Common myeloid progenitor, CD34-positive (primary cell): ENCODE results near the gene C17orf75.

Experiments used
- CTCF ChIA-PET: fragments of 350-600 bp; sonication (Branson Sonifier 250); formaldehyde crosslinking; loops from one replicate; lab custom pipeline; 2021; ENCODE audit warnings: antibody characterized with exemption; lab: Charles Lee
- POLR2A ChIA-PET: fragments of 350-600 bp; sonication (Branson Sonifier 250); formaldehyde crosslinking; loops from one replicate; lab custom pipeline; 2021; ENCODE audit warnings: antibody characterized with exemption; lab: Charles Lee
- DNase-seq, 3 donors: peaks; one replicate each; pipeline versions ENCODE4 v3.0.0 to v3.0.0-alpha.2; 2013
- H3K27ac ChIP-seq, 2 experiments: 1 replicate in 1 of 2; 2 replicates in 1 of 2; pipeline ENCODE4 v1.7.0; 2013; ENCODE audit warnings: inconsistent platforms in 2 of 2, low read length in 2 of 2, mild to moderate bottlenecking in 2 of 2, low read depth in 1 of 2, moderate library complexity in 1 of 2; ENCODE audit not compliant: severe bottlenecking in 2 of 2, insufficient read depth in 1 of 2, poor library complexity in 1 of 2
- H3K27me3 ChIP-seq, 5 experiments: replicated peaks in 2 of 5; 1 replicate in 3 of 5; 2 replicates in 2 of 5; pipeline versions ENCODE4 v1.6.1 to v1.7.0; 2013; ENCODE audit warnings: low read length in 4 of 5, mild to moderate bottlenecking in 2 of 5, moderate library complexity in 2 of 5, inconsistent platforms in 1 of 5; ENCODE audit not compliant: insufficient read depth in 5 of 5, control insufficient read depth in 4 of 5
- H3K36me3 ChIP-seq, 4 experiments: 1 replicate in 2 of 4; 2 replicates in 2 of 4; pipeline versions ENCODE4 v1.6.1 to v1.7.0; 2013; ENCODE audit warnings: low read length in 3 of 4, control low read depth in 1 of 4, mild to moderate bottlenecking in 1 of 4; ENCODE audit not compliant: control insufficient read depth in 4 of 4, insufficient read depth in 4 of 4
- H3K4me1 ChIP-seq, 4 experiments: 1 replicate in 3 of 4; 2 replicates in 1 of 4; pipeline versions ENCODE4 v1.6.1 to v1.7.1; 2013; ENCODE audit warnings: low read length in 3 of 4, mild to moderate bottlenecking in 3 of 4, control low read depth in 1 of 4, inconsistent platforms in 1 of 4, moderate library complexity in 1 of 4; ENCODE audit not compliant: control insufficient read depth in 4 of 4, insufficient read depth in 4 of 4; ENCODE audit errors: control extremely low read depth in 1 of 4
- H3K4me3 ChIP-seq, 7 experiments: 1 replicate in 4 of 7; 2 replicates in 3 of 7; pipeline versions ENCODE4 v1.5.1 to v1.7.0; 2013; ENCODE audit warnings: mild to moderate bottlenecking in 7 of 7, low read length in 6 of 7, moderate library complexity in 6 of 7, inconsistent platforms in 2 of 7, low read depth in 2 of 7, control low read depth in 1 of 7; ENCODE audit not compliant: insufficient read depth in 4 of 7, control insufficient read depth in 1 of 7; ENCODE audit errors: extremely low read depth in 1 of 7
- H3K9me3 ChIP-seq, 5 experiments: 1 replicate in 4 of 5; 2 replicates in 1 of 5; pipeline versions ENCODE4 v1.6.1 to v1.7.1; 2013; ENCODE audit warnings: low read length in 4 of 5, mild to moderate bottlenecking in 2 of 5, inconsistent platforms in 1 of 5, low read depth in 1 of 5, moderate library complexity in 1 of 5; ENCODE audit not compliant: control insufficient read depth in 4 of 5, insufficient read depth in 2 of 5; ENCODE audit errors: control extremely low read depth in 1 of 5
- WGBS: methylation state at CpG from one replicate; pipeline ENCODE4 v1.1.5; 2013; ENCODE audit not compliant: insufficient coverage; 5-methylcytosine and 5-hydroxymethylcytosine counted together

The C17orf75 gene

GRCh38 chr17:32283745-32284201 lies 58.2 kb downstream of the C17orf75 start:
- no peaks in the 10 kb centered on the region for H3K36me3 ChIP-seq
- peaks cover 0 to 8% (median 0%) of the 10 kb centered on the region in 5 experiments for H3K27me3 ChIP-seq
- no peaks in the 10 kb centered on the region for H3K9me3 ChIP-seq
- POLR2A ChIA-PET = no interaction called here
- no peak overlapping the region for H3K27ac ChIP-seq
- no peak for DNase-seq
- WGBS = 86% methylated on average over 11 of the region's 20 CpGs
- peaks cover 6 to 54% (median 49%) of the 10 kb centered on the region in 4 experiments for H3K4me1 ChIP-seq
- H3K4me3 ChIP-seq = no peak overlapping the region
- CTCF ChIA-PET = no interaction called here

GRCh38 chr17:32281011-32281451 lies 60.9 kb downstream of the C17orf75 start:
- peaks cover 0 to 32% (median 25%) of the 10 kb centered on the region in 4 experiments for H3K4me1 ChIP-seq
- CTCF ChIA-PET = no interaction called here
- H3K36me3 ChIP-seq = no peaks in the 10 kb centered on the region
- 100% methylated on average over 2 of the region's 9 CpGs for WGBS
- no peaks in the 10 kb centered on the region for H3K9me3 ChIP-seq
- H3K27ac ChIP-seq = no peak overlapping the region
- POLR2A ChIA-PET = no interaction called here
- DNase-seq = no peak
- H3K4me3 ChIP-seq = no peak overlapping the region
- H3K27me3 ChIP-seq = peaks cover 0 to 11% (median 0%) of the 10 kb centered on the region in 5 experiments

- CTCF ChIA-PET = interaction anchor here (1.2 kb wide), 1 partner anchor 40 kb away, joined by 3 read pairs; no protein-coding TSS in a partner anchor
- H3K4me3 ChIP-seq = no peak overlapping the region
- no peaks in the 10 kb centered on the region for H3K9me3 ChIP-seq
- 96% methylated on average over 14 of the region's 21 CpGs for WGBS
- peaks cover 0 to 8% (median 0%) of the 10 kb centered on the region in 5 experiments for H3K27me3 ChIP-seq
- no peak for DNase-seq
- no peaks in the 10 kb centered on the region for H3K36me3 ChIP-seq
- POLR2A ChIA-PET = no interaction called here
- H3K4me1 ChIP-seq = peaks cover 0 to 32% (median 22%) of the 10 kb centered on the region in 4 experiments
- no peak overlapping the region for H3K27ac ChIP-seq
These were observed 61.9 kb downstream of the C17orf75 start for GRCh38 chr17:32279891-32280716.

GRCh38 chr17:32278815-32279214 lies 63.2 kb downstream of the C17orf75 start:
- ChIA-PET CTCF (interaction anchor here (0.8 to 2.0 kb wide), 3 partner anchors 8 to 41 kb away, joined by 3 to 4 read pairs (median 3); no protein-coding TSS in a partner anchor), POLR2A (no interaction called here)
- no peak for DNase-seq
- Histone ChIP-seq H3K27me3 (peaks cover 0 to 7% (median 0%) of the 10 kb centered on the region in 5 experiments), H3K36me3 (no peaks in the 10 kb centered on the region), H3K9me3 (no peaks in the 10 kb centered on the region), H3K4me3 (no peak overlapping the region), H3K27ac (no peak overlapping the region), H3K4me1 (peaks cover 0 to 25% (median 14%) of the 10 kb centered on the region in 4 experiments)
- WGBS = 100% methylated on average over 2 of the region's 2 CpGs
